NAMALWA (cell line): Measurements from ENCODE around the gene ACBD6.

Experiments
- DNase-seq: peaks from one replicate; pipeline ENCODE4 v3.0.0-alpha.2; 2015; ENCODE audit warnings: low spot score

ACBD6 gene

GRCh38 chr1:180369061-180369460 lies 133.3 kb downstream of the ACBD6 start:
- DNase-seq: no peak

GRCh38 chr1:180366371-180367068 lies 135.9 kb downstream of the ACBD6 start:
- DNase-seq: no peak

DNA sequence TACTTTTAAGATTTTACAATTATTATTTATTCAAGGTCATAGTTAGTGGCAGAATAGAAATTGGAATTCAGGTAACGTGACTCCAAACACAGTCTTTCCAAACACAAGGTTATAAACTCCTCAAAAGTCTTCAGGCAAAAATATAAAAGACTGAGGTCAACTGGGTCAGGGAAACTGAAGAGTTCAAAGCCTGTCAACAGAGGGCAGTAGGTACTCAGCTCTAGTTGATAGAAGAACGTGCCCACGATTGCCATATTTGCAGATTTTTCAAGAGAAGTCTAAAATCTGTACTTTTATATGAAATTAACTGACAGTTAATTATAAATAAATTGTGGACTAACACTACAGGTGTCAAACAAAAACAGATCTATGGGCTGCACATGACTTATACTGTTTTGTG lies 137.3 kb downstream of the ACBD6 start:
- DNase-seq: peak; percentile 45

DNA sequence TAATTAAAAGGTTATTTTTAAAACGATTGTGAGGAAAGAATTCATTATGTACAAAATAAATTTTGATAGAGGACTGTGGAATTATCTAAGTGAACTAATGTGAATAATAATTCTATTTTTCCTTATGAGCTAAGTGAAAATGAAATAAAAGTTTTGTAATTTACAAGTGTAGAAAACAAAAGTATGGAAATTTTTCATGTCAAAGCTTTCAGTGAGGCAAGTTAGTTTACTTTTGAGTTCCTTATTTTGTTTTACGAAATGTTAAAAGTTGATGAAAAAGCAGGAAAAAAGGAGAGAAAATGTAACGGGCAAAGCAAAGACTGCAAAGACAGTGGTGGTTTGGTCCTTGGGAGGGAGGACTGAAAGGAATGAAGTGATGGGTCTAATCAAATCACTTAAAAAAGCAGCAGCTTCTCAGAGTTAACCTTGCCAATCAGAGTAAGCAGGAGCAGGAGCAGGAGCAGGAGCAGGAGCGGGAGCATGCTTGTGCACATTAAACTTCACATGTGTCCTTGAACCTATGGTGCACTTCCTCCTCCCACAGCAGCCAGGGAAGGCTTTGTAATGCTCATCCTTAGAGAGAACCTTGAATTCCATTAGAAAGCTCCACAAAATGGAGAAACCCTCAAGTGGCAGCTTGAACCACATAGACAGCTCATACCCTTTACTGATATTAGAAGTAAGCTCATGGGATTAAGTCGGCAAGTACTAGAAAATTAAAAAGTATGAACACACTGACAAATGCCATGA lies 139.0 kb downstream of the ACBD6 start:
- DNase-seq: no peak

DNA sequence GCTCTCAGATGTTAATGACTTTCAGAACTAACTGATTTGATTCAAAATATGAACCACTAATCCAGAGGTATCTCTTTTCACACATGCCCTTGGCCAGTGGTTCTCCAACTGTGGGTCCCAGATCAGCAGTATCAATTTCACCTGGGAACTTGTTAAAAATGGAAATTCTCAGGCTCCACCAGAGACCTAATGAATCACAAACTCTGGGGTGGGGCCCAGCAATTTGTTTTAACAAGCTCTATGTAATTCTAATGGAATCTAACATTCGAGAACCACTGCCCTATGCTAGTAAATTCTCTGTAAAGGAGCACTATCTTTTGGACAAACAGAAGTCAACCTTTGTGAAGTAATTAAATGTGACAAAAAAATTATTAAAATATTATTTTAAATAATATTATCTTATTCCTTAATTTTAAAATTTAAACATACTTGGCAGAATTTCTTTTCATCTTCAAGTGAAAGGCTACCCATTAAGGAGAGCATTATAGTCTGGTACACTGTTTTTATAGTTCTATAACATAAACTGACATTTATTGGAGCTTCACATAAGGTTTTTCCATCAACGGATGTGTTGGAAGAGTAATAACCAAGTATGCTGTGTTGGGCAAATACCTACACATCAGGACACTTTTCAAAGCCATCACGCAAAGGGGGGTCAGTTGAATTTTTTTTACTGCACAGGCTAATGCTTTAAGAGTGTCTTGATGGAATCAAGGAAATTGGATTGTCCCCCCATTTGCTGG lies 141.9 kb downstream of the ACBD6 start:
- no peak for DNase-seq

GRCh38 chr1:180358649-180359048 lies 143.7 kb downstream of the ACBD6 start:
- DNase-seq: no peak

- DNase-seq: no peak
These were observed 148.4 kb downstream of the ACBD6 start for GRCh38 chr1:180353945-180354344.

DNA sequence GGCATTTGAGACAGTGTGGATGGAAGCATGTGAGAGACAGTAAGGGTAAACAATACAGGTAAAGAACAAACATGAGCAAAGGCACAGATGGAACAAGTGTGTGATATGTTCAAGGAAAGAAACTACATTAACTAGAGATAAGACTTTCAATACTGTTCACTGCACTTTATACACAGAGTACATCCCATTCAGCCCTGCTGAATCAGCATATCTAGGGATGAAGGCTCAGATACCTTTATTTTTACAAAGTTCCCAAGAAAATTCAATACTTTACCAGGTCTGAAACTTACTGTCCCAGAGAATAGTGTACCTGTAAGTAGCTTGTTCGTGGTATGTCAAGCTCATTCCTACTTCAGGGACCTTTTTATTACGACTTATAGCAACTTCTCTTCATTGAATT lies 149.8 kb downstream of the ACBD6 start:
- DNase-seq: no peak

DNA sequence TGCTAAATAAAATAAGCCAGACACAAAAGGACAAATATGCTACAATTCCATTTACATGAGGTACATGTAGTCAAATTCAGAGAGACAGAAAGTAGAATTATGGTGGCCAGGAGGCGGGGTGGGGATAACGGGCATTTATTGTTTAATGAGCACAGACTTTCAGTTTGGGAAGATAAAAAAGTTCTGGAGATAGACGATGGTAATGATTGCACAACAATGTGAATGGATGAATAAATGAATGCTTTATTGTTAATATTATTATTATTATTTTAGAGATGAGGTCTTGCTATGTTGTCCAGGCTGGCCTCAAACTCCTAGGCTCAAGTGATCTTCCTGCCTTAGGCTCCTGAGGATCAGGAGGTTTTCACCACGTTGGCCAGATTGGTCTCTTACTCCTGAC lies 150.4 kb downstream of the ACBD6 start:
- DNase-seq: no peak

- DNase-seq: no peak
These were observed 157.2 kb downstream of the ACBD6 start for GRCh38 chr1:180345148-180345547.

DNA sequence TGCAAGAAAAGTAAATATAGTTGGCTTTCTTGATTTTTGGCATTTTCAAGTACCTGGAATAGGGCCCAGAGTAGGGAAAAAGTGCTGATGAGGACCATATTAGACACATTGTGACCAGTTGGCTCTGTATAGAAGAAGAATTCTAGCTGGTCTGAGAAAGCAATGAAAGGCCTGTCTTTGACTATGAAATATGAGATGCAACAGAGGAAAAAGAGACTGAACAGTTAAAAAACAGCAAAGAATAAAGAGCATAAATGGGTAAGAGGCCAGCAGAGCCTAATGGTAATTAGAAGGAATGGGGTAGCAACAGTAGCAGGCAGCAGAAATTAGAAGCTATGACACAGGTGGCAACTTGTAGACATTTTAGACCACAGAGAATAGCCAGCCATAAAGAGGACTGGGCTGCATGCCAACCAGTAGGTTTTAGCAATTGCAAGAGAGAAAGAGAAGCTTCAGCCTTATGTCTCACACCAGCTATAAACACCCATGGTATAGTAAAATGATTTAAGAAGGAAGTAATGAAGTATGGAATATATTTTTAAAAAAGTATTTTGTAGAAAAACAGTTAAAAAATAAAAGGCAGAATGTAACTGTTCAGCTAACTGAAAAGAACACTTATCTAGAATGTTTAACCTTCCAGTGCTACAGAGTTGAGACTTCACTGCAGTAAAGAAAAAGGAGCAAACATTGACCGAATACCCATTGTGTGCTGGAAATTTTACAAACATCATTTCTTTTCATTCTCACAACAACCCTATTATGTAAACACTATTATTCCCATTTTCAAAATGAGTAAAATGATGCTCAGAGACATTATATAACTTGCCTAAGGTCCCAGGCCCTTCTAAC lies 158.2 kb downstream of the ACBD6 start:
- DNase-seq: peak; percentile 72

DNA sequence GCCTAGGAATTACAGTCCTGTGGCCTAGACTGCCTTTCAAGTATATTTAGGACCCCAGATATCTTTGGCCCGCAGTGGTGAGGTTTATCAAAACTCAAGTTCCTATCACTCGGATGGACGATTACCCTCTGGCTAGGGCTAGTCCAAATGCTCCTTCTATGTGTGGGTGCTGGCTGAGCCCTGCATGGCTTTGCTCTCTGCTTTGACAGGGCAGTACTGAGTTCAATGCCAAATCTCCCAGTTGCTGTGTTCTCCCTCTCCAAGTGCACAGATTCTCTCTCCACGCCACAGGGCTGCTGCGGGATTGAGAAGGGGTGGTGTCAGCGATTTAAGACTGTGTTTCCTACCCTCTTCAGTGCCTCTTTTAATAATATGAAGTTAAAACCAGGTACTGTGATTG lies 175.3 kb downstream of the ACBD6 start:
- no peak for DNase-seq

GRCh38 chr1:180312926-180313325 lies 189.5 kb downstream of the ACBD6 start:
- DNase-seq: no peak

DNA sequence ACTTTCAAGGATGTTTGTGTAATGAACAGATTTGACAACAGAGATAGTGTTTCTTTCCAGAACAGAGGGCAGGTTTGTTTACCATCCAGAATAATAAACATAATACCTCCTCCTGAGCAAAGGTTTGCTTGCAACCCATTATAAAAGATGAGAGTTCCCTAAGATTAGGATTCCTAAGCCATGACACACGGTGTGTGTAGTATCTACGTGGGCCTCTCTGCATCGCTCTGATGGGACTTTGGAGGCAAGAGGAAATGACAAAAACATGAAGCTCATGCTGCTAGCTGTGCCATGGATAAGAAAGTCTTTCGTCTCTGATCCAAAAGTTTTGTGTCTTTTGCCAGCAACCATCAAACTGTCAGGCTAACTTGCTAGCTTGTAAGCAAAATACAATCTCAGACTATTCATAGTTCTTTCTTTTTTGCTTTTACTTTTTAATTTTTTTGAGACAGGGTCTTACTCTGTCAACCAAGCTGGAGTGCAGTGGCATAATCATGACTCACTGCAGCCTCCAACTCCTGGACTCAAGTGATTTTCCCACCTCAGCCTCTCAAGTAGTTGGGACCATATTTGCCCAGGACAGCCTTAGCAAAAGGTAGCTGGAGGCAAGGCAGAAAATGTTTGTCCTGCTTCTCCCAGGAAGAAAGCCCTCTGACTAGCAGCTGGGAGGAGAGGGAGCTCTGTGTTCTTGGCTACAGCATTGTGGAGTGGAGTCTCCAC lies 191.2 kb downstream of the ACBD6 start:
- no peak for DNase-seq

GRCh38 chr1:180310095-180310494 lies 192.3 kb downstream of the ACBD6 start:
- DNase-seq: no peak

- no peak for DNase-seq
These were observed 193.0 kb downstream of the ACBD6 start for GRCh38 chr1:180309338-180309737.

- no peak for DNase-seq
These were observed 201.1 kb downstream of the ACBD6 start for GRCh38 chr1:180301135-180301742.

- DNase-seq: no peak
These were observed 202.7 kb downstream of the ACBD6 start for GRCh38 chr1:180299479-180300221.

- no peak for DNase-seq
These were observed 206.4 kb downstream of the ACBD6 start for GRCh38 chr1:180295999-180296398.

DNA sequence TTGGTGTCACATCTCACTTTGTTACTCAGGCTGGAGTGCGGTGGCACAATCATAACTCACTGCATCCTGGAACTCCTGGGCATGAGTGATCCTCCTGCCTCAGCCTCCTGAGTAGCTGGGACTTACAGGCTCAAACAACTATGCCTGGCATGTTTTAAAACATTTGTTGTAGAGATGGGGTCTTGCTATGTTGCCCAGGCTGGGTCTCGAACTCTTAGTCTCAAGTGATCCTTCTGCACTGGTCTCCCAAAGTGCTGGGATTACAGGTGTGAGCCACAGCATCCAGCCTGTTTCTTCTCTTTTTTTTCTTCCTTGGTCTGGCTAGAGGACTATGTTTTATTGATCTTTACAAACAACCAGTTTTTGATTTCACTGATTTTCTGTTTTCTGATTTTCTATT lies 207.7 kb downstream of the ACBD6 start:
- no peak for DNase-seq
